GM23338 (cell line): ENCODE results near the gene CPAMD8. TPM values are rescaled to one million over a fixed set of nuclear protein-coding genes. Genes with fewer than 3 reads are reported as not detected.

ENCODE experiments used
- ATAC-seq: fragments of 200-7000 bp; cut with Tn5 transposase; 3 replicates; pipeline ENCODE4 v1.9.1; 2020
- DNase-seq: peaks from one replicate; pipeline ENCODE4 v3.0.0-alpha.2; 2015; ENCODE audit warnings: low spot score
- H2AFZ ChIP-seq: fragments of 200-600 bp; sonication (generic); 2 replicates; pipeline ENCODE4 v1.8.0; 2016; ENCODE audit warnings: antibody characterized with exemption, mild to moderate bottlenecking, moderate library complexity
- H3F3A ChIP-seq: fragments of 200-600 bp; sonication (generic); replicated peaks from 2 replicates; pipeline ENCODE4 v1.8.0; 2017; ENCODE audit warnings: antibody characterized with exemption, mixed run types, low read depth
- H3K27ac ChIP-seq: fragments of 200-600 bp; sonication (generic); 2 replicates; pipeline ENCODE4 v1.6.1; 2016; ENCODE audit warnings: low read depth
- H3K27me3 ChIP-seq: fragments of 200-600 bp; sonication (generic); 2 replicates; pipeline ENCODE4 v1.8.0; 2016; ENCODE audit warnings: mild to moderate bottlenecking, mixed run types, moderate library complexity; ENCODE audit not compliant: insufficient read depth
- H3K36me3 ChIP-seq: fragments of 200-600 bp; sonication (generic); 2 replicates; pipeline ENCODE4 v1.8.0; 2016; ENCODE audit warnings: mild to moderate bottlenecking; ENCODE audit not compliant: insufficient read depth
- H3K4me1 ChIP-seq: fragments of 200-600 bp; sonication (generic); 2 replicates; pipeline ENCODE4 v1.8.0; 2016; ENCODE audit warnings: mild to moderate bottlenecking, moderate library complexity; ENCODE audit not compliant: insufficient read depth
- H3K4me2 ChIP-seq: fragments of 200-600 bp; sonication (generic); 2 replicates; pipeline ENCODE4 v1.7.1; 2017; ENCODE audit warnings: mixed run types
- H3K4me3 ChIP-seq: fragments of 200-600 bp; sonication (generic); 2 replicates; pipeline ENCODE4 v1.6.1; 2016; ENCODE audit warnings: mixed run types
- H3K79me2 ChIP-seq: fragments of 200-600 bp; sonication (generic); replicated peaks from 2 replicates; pipeline ENCODE4 v1.8.0; 2017; ENCODE audit warnings: mild to moderate bottlenecking; ENCODE audit not compliant: insufficient read depth
- H3K9me2 ChIP-seq: fragments of 200-600 bp; sonication (generic); 2 replicates; pipeline ENCODE4 v1.8.0; 2017; ENCODE audit not compliant: insufficient read depth
- H4K20me1 ChIP-seq: fragments of 200-600 bp; sonication (generic); replicated peaks from 2 replicates; pipeline ENCODE4 v1.8.0; 2017; ENCODE audit warnings: mild to moderate bottlenecking; ENCODE audit not compliant: insufficient read depth
- H3K27ac Mint-ChIP-seq: 2 replicates; pipeline ENCODE4 v1.8.0; 2020; ENCODE audit warnings: inconsistent platforms, mild to moderate bottlenecking, moderate library complexity, mixed read lengths
- H3K27me3 Mint-ChIP-seq: 3 replicates; pipeline ENCODE4 v1.8.0; 2022; ENCODE audit warnings: low read depth, mild to moderate bottlenecking, moderate library complexity, mixed read lengths, inconsistent platforms; ENCODE audit not compliant: insufficient read depth, poor library complexity
- H3K36me3 Mint-ChIP-seq: 3 replicates; pipeline ENCODE4 v1.8.0; 2021; ENCODE audit warnings: low read depth, mild to moderate bottlenecking, inconsistent platforms, moderate library complexity, mixed read lengths
- H3K4me1 Mint-ChIP-seq: 3 replicates; pipeline ENCODE4 v1.8.0; 2020; ENCODE audit warnings: mild to moderate bottlenecking, inconsistent platforms, mixed read lengths
- H3K4me3 Mint-ChIP-seq: 3 replicates; pipeline ENCODE4 v1.8.0; 2021; ENCODE audit warnings: moderate library complexity, mild to moderate bottlenecking, inconsistent platforms, mixed read lengths
- H3K9me3 Mint-ChIP-seq: 3 replicates; pipeline ENCODE4 v1.8.0; 2020; ENCODE audit warnings: moderate library complexity, mild to moderate bottlenecking, inconsistent platforms, mixed read lengths
- CREB1 ChIP-seq: fragments of 250-450 bp; sonication (Bioruptor Pico); IDR thresholded peaks from 2 replicates; pipeline ENCODE4 v1.5.0; 2020; ENCODE audit warnings: low read depth, mild to moderate bottlenecking, moderate library complexity
- CTCF ChIP-seq, 2 experiments: fragments of 200-600 bp in 1 of 2; sonication (generic) in 1 of 2; conservative IDR thresholded peaks; 2 replicates each; pipeline versions ENCODE4 v1.5.1 to v1.6.1; 2016 to 2017; ENCODE audit warnings: antibody characterized with exemption in 2 of 2, low read depth in 2 of 2, mild to moderate bottlenecking in 2 of 2, moderate library complexity in 1 of 2
- ETS1 ChIP-seq: IDR thresholded peaks from 2 replicates; pipeline ENCODE4 v1.6.1; 2016; ENCODE audit warnings: antibody characterized with exemption
- EZH2phosphoT487 ChIP-seq: fragments of 200-600 bp; sonication (generic); IDR thresholded peaks from one replicate; pipeline ENCODE4 v1.8.1; 2018; ENCODE audit warnings: antibody characterized with exemption; ENCODE audit not compliant: unreplicated experiment
- NANOG ChIP-seq: IDR thresholded peaks from 2 replicates; pipeline ENCODE4 v1.6.1; 2016; ENCODE audit warnings: antibody characterized with exemption, borderline replicate concordance
- POLR2AphosphoS5 ChIP-seq: IDR thresholded peaks from 2 replicates; pipeline ENCODE4 v1.6.1; 2016; ENCODE audit warnings: antibody characterized with exemption, low read depth
- REST ChIP-seq: IDR thresholded peaks from one replicate; pipeline ENCODE4 v1.6.1; 2018; ENCODE audit warnings: antibody characterized with exemption; ENCODE audit not compliant: unreplicated experiment
- polyA plus RNA-seq: library from polyadenylated mRNA; unstranded; fragments of >200 nt; fragmentation: Nextera tagmentation; extraction: Ambion mirVana; gene quantifications from 2 replicates; pipeline ENCODE4 v1.2.1, GENCODE V29; 2016
- total RNA-seq: library from RNA; depleted of rRNA; stranded (reverse); fragments of >200 nt; shearing (Covaris generic); gene quantifications from 2 replicates; pipeline ENCODE4 v1.2.3, GENCODE V29; 2014

The CPAMD8 gene
- total and polyA plus RNA-seq, 2 experiments from 2014 or later: 4.4 to 11.8 TPM

GRCh38 chr19:17075035-17075863, 48.6 kb upstream of the CPAMD8 start, which contains the start of the genes HAUS8 and MYO9B:
Gene HAUS8, minus strand, starts transcription at chr19:17075452. Its CDS starts 30 bp downstream, at chr19:17075422.
Gene MYO9B, plus strand, starts transcription at chr19:17075777. Its CDS starts 25,941 bp downstream, at chr19:17101718.
- Histone ChIP-seq H3K4me1 (peaks cover 15% of the 10 kb centered on the region; the same call in 1 of the 2 replicates), H4K20me1 (peaks cover 49% of the 10 kb centered on the region), H3K36me3 (0 out of 2 replicates have a peak, but pooled peaks cover 4% of the 10 kb centered on the region), H3K4me2 (peak within 1 kb of the TSS; percentile 99), H3K27me3 (no peaks in the 10 kb centered on the region), H3K27ac (peak within 1 kb of the TSS; percentile 87), H2AFZ (peak within 1 kb of the TSS; percentile 60), H3K4me3 (peak within 1 kb of the TSS; percentile 91), H3K79me2 (peaks cover 68% of the 10 kb centered on the region), H3F3A (peaks cover 3% of the 10 kb centered on the region; the same call in 1 of the 2 replicates), H3K9me2 (no peaks in the 10 kb centered on the region)
- H3K9me3 Mint-ChIP-seq: no peaks in the 10 kb centered on the region
- peak; percentile 85 for ATAC-seq
- peaks cover 33% of the 10 kb centered on the region for H3K36me3 Mint-ChIP-seq
- TF ChIP-seq POLR2AphosphoS5 (peak; percentile 80), ETS1 (0 out of 2 replicates have a peak, but pooled peaks have one; percentile 11), NANOG (no peak), EZH2phosphoT487 (no peak), CREB1 (CRISPR knock-in tag) (peak; percentile 82)
- peak; percentile 99 for DNase-seq
- peaks cover 16% of the 10 kb centered on the region for H3K27me3 Mint-ChIP-seq
- H3K27ac Mint-ChIP-seq: peak within 1 kb of the TSS; percentile 99
- H3K4me3 Mint-ChIP-seq: peak within 1 kb of the TSS; percentile 94
- peaks cover 53% of the 10 kb centered on the region for H3K4me1 Mint-ChIP-seq

- Mint-ChIP-seq H3K27ac (peak overlapping the region; percentile 99), H3K9me3 (no peaks in the 10 kb centered on the region), H3K4me1 (peaks cover 54% of the 10 kb centered on the region), H3K4me3 (peak overlapping the region; percentile 94), H3K27me3 (peaks cover 20% of the 10 kb centered on the region), H3K36me3 (peaks cover 31% of the 10 kb centered on the region)
- Histone ChIP-seq H3K27ac (peak overlapping the region; percentile 87), H3K36me3 (0 out of 2 replicates have a peak, but pooled peaks cover 4% of the 10 kb centered on the region), H3K4me1 (peaks cover 15% of the 10 kb centered on the region; the same call in 1 of the 2 replicates), H3K4me2 (peak overlapping the region; percentile 99), H2AFZ (0 out of 2 replicates have a peak overlapping the region, but pooled peaks have one; percentile 60), H4K20me1 (peaks cover 46% of the 10 kb centered on the region), H3F3A (no peaks in the 10 kb centered on the region; the same call in 1 of the 2 replicates), H3K4me3 (peak overlapping the region; percentile 89), H3K9me2 (no peaks in the 10 kb centered on the region), H3K27me3 (no peaks in the 10 kb centered on the region), H3K79me2 (peaks cover 62% of the 10 kb centered on the region)
- ATAC-seq (no peak), DNase-seq (no peak)
- TF ChIP-seq REST (no peak), CTCF (conservative IDR thresholded peaks at IDR 0.05; ENCODE audit: low read depth in 2 of 2) (no peak)
Measured at GRCh38 chr19:17074634-17075034, 48.0 kb upstream of the CPAMD8 start.
